Body of pancreas (tissue), 4 donors: Measurements from ENCODE around the gene LMNTD1. TPM values are rescaled to one million over a fixed set of nuclear protein-coding genes. Genes with fewer than 3 reads are reported as not detected.
"Not testable (repeated sequence)": the region's sequence is repeated elsewhere in the genome, so short reads cannot be mapped to it uniquely, and the experiment has no call there.

ENCODE experiments used
- ATAC-seq: fragments of 150-250 bp; one replicate; pipeline ENCODE4 v1.9.1; 2016
- DNase-seq, 4 donors: peaks; one replicate each; pipeline ENCODE4 v3.0.0-alpha.2; 2019
- H3K27ac ChIP-seq, 4 donors: fragments of 200-600 bp; sonication (generic); 1 replicate in 3 of 4; 2 replicates in 1 of 4; pipeline versions ENCODE4 v1.5.1 to v1.6.1; 2016 to 2019; ENCODE audit warnings: mild to moderate bottlenecking in 1 of 4, mixed read lengths in 1 of 4, moderate library complexity in 1 of 4
- H3K27me3 ChIP-seq, 2 donors: fragments of 200-600 bp; sonication (generic); one replicate each; pipeline ENCODE4 v1.6.0; 2016; ENCODE audit warnings: mild to moderate bottlenecking in 1 of 2
- H3K36me3 ChIP-seq, 2 donors: fragments of 200-600 bp; sonication (generic); replicated peaks in 1 of 2; 2 replicates each; pipeline ENCODE4 v1.5.1; 2016; ENCODE audit warnings: low read depth in 2 of 2; ENCODE audit not compliant: insufficient read depth in 1 of 2
- H3K4me1 ChIP-seq: fragments of 200-600 bp; sonication (generic); one replicate; pipeline ENCODE4 v1.6.0; 2016
- H3K4me3 ChIP-seq, 2 donors: fragments of 200-600 bp; sonication (generic); 1 replicate in 1 of 2; 2 replicates in 1 of 2; pipeline ENCODE4 v1.5.1; 2016 to 2019
- H3K9me3 ChIP-seq, 3 donors: fragments of 200-600 bp; sonication (generic); 1 replicate in 2 of 3; 2 replicates in 1 of 3; pipeline ENCODE4 v1.5.1; 2016
- CTCF ChIP-seq, 7 experiments: fragments of 450-650 bp in 4 of 7; fragments of 200-600 bp in 3 of 7; sonication (generic) in 3 of 7; IDR thresholded peaks; one replicate each; pipeline ENCODE4 v1.5.1; 2016 to 2019; ENCODE audit warnings: antibody characterized with exemption in 7 of 7
- POLR2A ChIP-seq, 3 donors: fragments of 450-650 bp; IDR thresholded peaks; one replicate each; pipeline ENCODE4 v1.6.1; 2016; ENCODE audit warnings: antibody characterized with exemption in 3 of 3, mild to moderate bottlenecking in 2 of 3
- WGBS, 2 donors: methylation state at CpG; one replicate each; pipeline ENCODE4 v1.1.5; 2017; 5-methylcytosine and 5-hydroxymethylcytosine counted together
- intact Hi-C: fragments of 100-400 bp; cut with DNase I; formaldehyde crosslinking; loops from one replicate; pipeline ENCODE4 v1.15.1; 2023
- total RNA-seq, 2 donors: library from RNA; depleted of rRNA; stranded (reverse); fragments of >200 nt; gene quantifications; one replicate each; pipeline ENCODE4 v1.1.0, GENCODE V29; 2016

LMNTD1 gene, protein sequence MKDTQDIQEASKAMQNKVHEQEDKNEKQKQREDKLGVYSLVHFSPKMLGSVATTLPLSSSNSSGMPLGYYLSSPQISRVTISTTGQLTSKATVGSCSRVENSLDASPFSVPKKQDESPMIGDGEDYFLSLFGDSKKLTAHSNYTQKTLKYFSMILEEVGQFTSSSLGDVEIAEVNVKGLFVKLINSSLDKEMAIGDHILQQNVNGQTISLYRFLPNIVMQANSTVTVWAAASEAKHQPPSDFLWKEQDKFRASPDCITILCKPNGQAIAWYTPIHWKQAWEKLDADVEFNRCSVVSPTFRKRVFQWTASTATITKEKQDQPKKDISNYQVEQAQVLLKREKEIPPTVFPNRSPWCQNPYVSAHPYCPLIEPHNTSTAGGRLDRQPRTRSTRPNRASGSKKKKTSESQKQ
- total RNA-seq: 10 to 100 TPM in 1 of 2 donors, 1 to 10 TPM in 1; 1.3 to 21.4 TPM

DNA sequence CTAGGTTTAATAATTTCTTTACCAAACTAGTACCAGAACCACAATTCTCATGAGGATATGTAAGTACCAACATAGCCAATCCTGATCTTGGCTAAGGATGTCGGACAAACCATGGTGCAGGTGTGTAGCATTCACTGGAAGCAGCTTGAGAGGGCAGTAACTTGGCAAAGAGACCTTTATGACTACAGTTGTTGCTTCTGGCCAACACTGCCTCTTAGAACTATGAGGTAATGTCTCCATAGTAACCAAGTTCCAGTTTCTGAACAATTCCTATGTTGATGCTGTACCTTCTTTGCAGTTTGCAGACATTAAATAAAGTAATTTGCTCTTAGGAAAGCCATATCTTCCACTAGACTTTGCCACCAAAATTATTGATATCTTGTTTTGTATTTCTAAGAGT lies at the start of gene LMNTD1:
Gene LMNTD1, minus strand, starts transcription at position 186 of the 400 bp plus-strand sequence. CDS start 324 bp downstream, outside the sequence.
- no peak within 1 kb of the TSS for H3K27ac ChIP-seq
- no peak for ATAC-seq

DNA sequence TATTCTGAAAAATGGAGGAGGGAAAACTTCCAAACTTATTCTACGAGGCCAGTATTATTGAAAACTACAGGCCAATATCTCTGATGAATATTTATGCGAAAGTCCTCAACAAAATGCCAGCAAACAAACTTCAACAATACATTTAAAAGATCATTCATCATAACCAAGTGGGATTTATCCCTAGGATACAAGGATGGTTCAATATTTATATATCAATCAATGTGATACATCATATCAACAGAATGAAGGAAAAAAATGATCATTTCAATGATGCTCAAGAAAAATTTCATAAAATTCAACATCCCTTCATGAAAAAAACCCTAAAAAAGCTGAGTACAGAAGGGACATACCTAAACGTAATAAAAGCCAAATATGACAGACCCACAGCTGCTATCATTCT lies 45.9 kb upstream of the LMNTD1 start:
- H3K36me3 ChIP-seq: no peaks in the 10 kb centered on the region
- TF ChIP-seq POLR2A (IDR thresholded peaks at IDR 0.05) (no peak), CTCF (IDR thresholded peaks at IDR 0.05) (no peak)
- no peaks in the 10 kb centered on the region for H3K4me1 ChIP-seq
- intact Hi-C loops: no loop called here
- H3K27ac ChIP-seq: no peak overlapping the region
- 60 to 70% methylated on average over 3 of the region's 3 CpGs for WGBS, 2 donors
- DNase-seq: no peak
- no peak overlapping the region for H3K4me3 ChIP-seq
- H3K9me3 ChIP-seq: no peaks in the 10 kb centered on the region
- H3K27me3 ChIP-seq: no peaks in the 10 kb centered on the region
- no peak for ATAC-seq

More for the DNA sequence above, at the start of gene LMNTD1:
- no peaks in the 10 kb centered on the region for H3K9me3 ChIP-seq
- no peaks in the 10 kb centered on the region for H3K27me3 ChIP-seq
- no peaks in the 10 kb centered on the region for H3K36me3 ChIP-seq
- H3K4me3 ChIP-seq: no peak within 1 kb of the TSS
- no peak for DNase-seq
- TF ChIP-seq POLR2A (IDR thresholded peaks at IDR 0.05) (no peak), CTCF (IDR thresholded peaks at IDR 0.05) (no peak)
- WGBS, 2 donors: 0 to 38% methylated on average over 1 of the region's 1 CpG
- intact Hi-C loops: no loop called here
- no peaks in the 10 kb centered on the region for H3K4me1 ChIP-seq

DNA sequence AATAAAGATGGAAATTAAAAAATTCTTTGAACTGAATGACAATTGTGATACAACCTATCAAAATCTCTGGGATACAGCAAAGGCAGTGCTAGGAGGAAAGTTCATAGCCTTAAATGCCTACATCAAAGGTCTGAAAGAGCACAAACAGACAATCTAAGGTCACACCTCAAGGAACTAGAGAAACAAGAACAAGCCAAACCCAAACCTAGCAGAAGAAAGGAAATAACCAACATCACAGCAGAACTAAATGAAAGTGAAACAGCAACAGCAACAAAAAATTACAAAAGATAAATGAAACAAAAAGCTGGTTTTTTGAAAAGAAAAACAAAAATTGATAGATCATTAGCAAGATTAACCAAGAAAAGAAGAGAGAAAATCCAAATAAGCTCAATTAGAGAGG lies 42.4 kb upstream of the LMNTD1 start:
- ATAC-seq, DNase-seq, H3K4me1 ChIP-seq, H3K27me3 ChIP-seq, H3K9me3 ChIP-seq, H3K36me3 ChIP-seq, H3K27ac ChIP-seq, intact Hi-C loops, H3K4me3 ChIP-seq: not testable (repeated sequence)

- no peak for ATAC-seq
- 78 to 89% methylated on average over 2 of the region's 2 CpGs for WGBS, 2 donors
Measured at GRCh38 chr12:25594376-25594775, 41.3 kb upstream of the LMNTD1 start.

More at GRCh38 chr12:25594376-25594775, 41.3 kb upstream of the LMNTD1 start:
- no peaks in the 10 kb centered on the region for H3K9me3 ChIP-seq
- no peak for TF ChIP-seq POLR2A (IDR thresholded peaks at IDR 0.05)
- no peak for TF ChIP-seq CTCF (IDR thresholded peaks at IDR 0.05)
- H3K27ac ChIP-seq: no peak overlapping the region
- no peak for DNase-seq
- no peaks in the 10 kb centered on the region for H3K4me1 ChIP-seq
- H3K36me3 ChIP-seq: no peaks in the 10 kb centered on the region
- no peaks in the 10 kb centered on the region for H3K27me3 ChIP-seq
- H3K4me3 ChIP-seq: no peak overlapping the region
- intact Hi-C loops: no loop called here
